H9 (cell line): ENCODE data around the gene JMJD1C. TPM values are rescaled to one million over a fixed set of nuclear protein-coding genes. Genes with fewer than 3 reads are reported as not detected.

Experiments used
- DNase-seq: peaks from one replicate; pipeline ENCODE4 v3.0.0-alpha.2; 2017
- H2AFZ ChIP-seq: one replicate; pipeline ENCODE4 v1.6.1; 2013; ENCODE audit warnings: mild to moderate bottlenecking, low read length, control low read depth, moderate library complexity
- H2AK5ac ChIP-seq: 2 replicates; pipeline ENCODE4 v1.6.1; 2013; ENCODE audit warnings: low read length, control low read depth, mixed read lengths; ENCODE audit not compliant: insufficient read length
- H2BK120ac ChIP-seq: one replicate; pipeline ENCODE4 v1.6.1; 2013; ENCODE audit warnings: low read depth, mild to moderate bottlenecking, low read length, control low read depth, inconsistent platforms; ENCODE audit not compliant: poor library complexity, severe bottlenecking
- H2BK12ac ChIP-seq: 2 replicates; pipeline ENCODE4 v1.6.1; 2013; ENCODE audit warnings: low read length, control low read depth, mixed read lengths, low read depth; ENCODE audit not compliant: insufficient read length
- H2BK15ac ChIP-seq: 2 replicates; pipeline ENCODE4 v1.6.1; 2013; ENCODE audit warnings: low read depth, low read length, control low read depth
- H2BK20ac ChIP-seq: one replicate; pipeline ENCODE4 v1.6.1; 2013; ENCODE audit warnings: low read depth, mild to moderate bottlenecking, low read length, control low read depth, inconsistent platforms; ENCODE audit not compliant: poor library complexity, severe bottlenecking
- H2BK5ac ChIP-seq: 2 replicates; pipeline ENCODE4 v1.6.1; 2013; ENCODE audit warnings: low read length, control low read depth, mixed read lengths; ENCODE audit not compliant: insufficient read length
- H3K14ac ChIP-seq: 2 replicates; pipeline ENCODE4 v1.6.1; 2013; ENCODE audit warnings: low read length, control low read depth; ENCODE audit not compliant: insufficient read depth
- H3K18ac ChIP-seq: 2 replicates; pipeline ENCODE4 v1.6.1; 2013; ENCODE audit warnings: low read depth, mild to moderate bottlenecking, mixed read lengths, low read length, control low read depth; ENCODE audit not compliant: insufficient read length
- H3K23ac ChIP-seq: 2 replicates; pipeline ENCODE4 v1.6.1; 2013; ENCODE audit warnings: low read length, control low read depth, mixed read lengths, low read depth; ENCODE audit not compliant: insufficient read length
- H3K23me2 ChIP-seq: 2 replicates; pipeline ENCODE4 v1.6.1; 2013; ENCODE audit warnings: low read depth, mild to moderate bottlenecking, mixed read lengths, low read length, control low read depth; ENCODE audit not compliant: insufficient read length, poor library complexity, severe bottlenecking
- H3K27ac ChIP-seq: 2 replicates; pipeline ENCODE4 v1.5.1; 2013; ENCODE audit warnings: low read length, control low read depth, mixed read lengths, low read depth; ENCODE audit not compliant: insufficient read length
- H3K27me3 ChIP-seq: 2 replicates; pipeline ENCODE4 v1.6.1; 2013; ENCODE audit warnings: low read length, control low read depth, inconsistent platforms; ENCODE audit not compliant: insufficient read depth
- H3K4ac ChIP-seq: 2 replicates; pipeline ENCODE4 v1.6.1; 2013; ENCODE audit warnings: low read depth, mild to moderate bottlenecking, control low read depth, inconsistent platforms, low read length, moderate library complexity
- H3K4me1 ChIP-seq: 2 replicates; pipeline ENCODE4 v1.6.1; 2013; ENCODE audit warnings: low read length, control low read depth, inconsistent platforms; ENCODE audit not compliant: insufficient read depth
- H3K4me2 ChIP-seq: 2 replicates; pipeline ENCODE4 v1.6.1; 2013; ENCODE audit warnings: low read length, control low read depth, mixed read lengths; ENCODE audit not compliant: insufficient read length, insufficient read depth
- H3K56ac ChIP-seq: 2 replicates; pipeline ENCODE4 v1.6.1; 2013; ENCODE audit warnings: low read depth, mild to moderate bottlenecking, mixed read lengths, low read length, control low read depth; ENCODE audit not compliant: insufficient read length
- H3K79me1 ChIP-seq: 2 replicates; pipeline ENCODE4 v1.6.1; 2013; ENCODE audit warnings: low read depth, mild to moderate bottlenecking, moderate library complexity, low read length, control low read depth, inconsistent platforms; ENCODE audit not compliant: insufficient read depth, poor library complexity, severe bottlenecking
- H3K79me2 ChIP-seq: 2 replicates; pipeline ENCODE4 v1.6.1; 2013; ENCODE audit warnings: low read length, control low read depth, inconsistent platforms; ENCODE audit not compliant: insufficient read depth
- H3K9ac ChIP-seq: 2 replicates; pipeline ENCODE4 v1.6.1; 2013; ENCODE audit warnings: low read length, control low read depth, mixed read lengths; ENCODE audit not compliant: insufficient read length; ENCODE audit errors: extremely low read depth
- H3K9me3 ChIP-seq: one replicate; pipeline ENCODE4 v1.6.1; 2013; ENCODE audit warnings: low read depth, low read length, inconsistent platforms; ENCODE audit not compliant: control insufficient read depth
- H3T11ph ChIP-seq: one replicate; pipeline ENCODE4 v1.6.1; 2013; ENCODE audit warnings: mild to moderate bottlenecking, low read length, control low read depth, inconsistent platforms
- H4K20me1 ChIP-seq: one replicate; pipeline ENCODE4 v1.6.1; 2013; ENCODE audit not compliant: control insufficient read depth, insufficient read length, insufficient read depth
- H4K5ac ChIP-seq: 2 replicates; pipeline ENCODE4 v1.6.1; 2013; ENCODE audit warnings: low read depth, mild to moderate bottlenecking, mixed read lengths, low read length, control low read depth; ENCODE audit not compliant: insufficient read length
- H4K8ac ChIP-seq: replicated peaks from 2 replicates; pipeline ENCODE4 v1.6.1; 2013; ENCODE audit warnings: low read length, control low read depth, mixed read lengths, low read depth; ENCODE audit not compliant: insufficient read length
- H4K91ac ChIP-seq: 2 replicates; pipeline ENCODE4 v1.6.1; 2013; ENCODE audit warnings: low read depth, mild to moderate bottlenecking, moderate library complexity, mixed read lengths, low read length, control low read depth; ENCODE audit not compliant: insufficient read length
- H3K27ac Mint-ChIP-seq, 3 experiments: 2 replicates in 2 of 3; 3 replicates in 1 of 3; pipeline ENCODE4 v1.8.0; 2020 to 2021; ENCODE audit warnings: mixed read lengths in 3 of 3, mild to moderate bottlenecking in 1 of 3, moderate library complexity in 1 of 3
- H3K27me3 Mint-ChIP-seq: 2 replicates; pipeline ENCODE4 v1.8.0; 2021; ENCODE audit warnings: low read depth, mild to moderate bottlenecking, moderate library complexity, mixed read lengths
- H3K36me3 Mint-ChIP-seq, 3 experiments: 2 replicates in 2 of 3; 3 replicates in 1 of 3; pipeline ENCODE4 v1.8.0; 2020 to 2021; ENCODE audit warnings: low read depth in 3 of 3, mixed read lengths in 3 of 3; ENCODE audit not compliant: insufficient read depth in 1 of 3
- H3K4me1 Mint-ChIP-seq, 2 experiments: 2 replicates each; pipeline ENCODE4 v1.8.0; 2020; ENCODE audit warnings: mixed read lengths in 2 of 2
- H3K4me3 Mint-ChIP-seq, 2 experiments: 2 replicates in 1 of 2; 3 replicates in 1 of 2; pipeline ENCODE4 v1.8.0; 2020 to 2021; ENCODE audit warnings: mild to moderate bottlenecking in 2 of 2, mixed read lengths in 2 of 2, moderate library complexity in 1 of 2
- H3K9me3 Mint-ChIP-seq, 2 experiments: 2 replicates in 1 of 2; 3 replicates in 1 of 2; pipeline ENCODE4 v1.8.0; 2020; ENCODE audit warnings: mild to moderate bottlenecking in 2 of 2, mixed read lengths in 2 of 2, moderate library complexity in 1 of 2
- WGBS: extraction: QIAGEN DNeasy Blood & Tissue Kit; methylation state at CpG from one replicate; pipeline ENCODE4 v1.1.7; 2013; ENCODE audit warnings: missing lambda C conversion rate, low lambda C conversion rate, mixed read lengths; ENCODE audit not compliant: insufficient read length; ENCODE audit errors: extremely low coverage; 5-methylcytosine and 5-hydroxymethylcytosine counted together
- total RNA-seq: library from RNA; stranded (reverse); gene quantifications from 2 replicates; pipeline ENCODE4 v1.2.1, GENCODE V29; 2021
- TF ChIP-seq, protein P1 (sequence below): fragments of 200-600 bp; sonication (generic); conservative IDR thresholded peaks from 3 replicates; pipeline ENCODE4 v1.8.0; 2021; ENCODE audit warnings: antibody characterized with exemption, mild to moderate bottlenecking

Gene JMJD1C
- total RNA-seq, 1 experiment from 2014 or later, result 200 TPM

DNA sequence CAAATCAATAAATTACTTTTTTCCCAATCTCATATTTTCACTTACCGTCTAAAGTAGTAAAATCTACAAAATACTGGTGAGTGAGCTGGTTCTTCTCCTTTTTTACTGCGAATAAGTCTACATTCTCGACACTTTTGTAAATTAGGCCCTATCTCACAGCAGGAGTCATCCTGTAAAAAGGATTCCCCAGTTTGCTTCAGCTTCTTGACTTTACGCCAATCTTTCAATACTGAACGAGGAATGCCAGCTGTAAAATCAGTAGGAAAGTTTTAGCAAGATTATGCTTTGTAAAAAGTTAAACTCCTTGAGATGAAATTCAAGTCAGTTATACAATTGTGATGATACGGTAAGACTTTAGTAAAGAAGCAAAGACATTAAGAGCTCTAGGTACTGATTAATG, 265.3 kb downstream of the JMJD1C start:
- no peak overlapping the region for H3K27ac ChIP-seq
- H2BK15ac ChIP-seq, result no peak overlapping the region
- no peaks in the 10 kb centered on the region for H4K20me1 ChIP-seq
- H2BK5ac ChIP-seq, result no peak overlapping the region
- no peak overlapping the region for H3K18ac ChIP-seq
- Mint-ChIP-seq H3K27me3 (no peaks in the 10 kb centered on the region), H3K27ac (peak overlapping the region in 2 of 3 experiments; percentile 52 to 66; a peak in 2 of 7 replicates), H3K36me3 (peaks cover 41 to 70% (median 67%) of the 10 kb centered on the region in 3 experiments; a peak in 6 of 7 replicates), H3K4me3 (no peak overlapping the region), H3K9me3 (no peaks in the 10 kb centered on the region), H3K4me1 (peaks cover 38 to 41% of the 10 kb centered on the region in 2 experiments)
- H4K5ac ChIP-seq, result no peak overlapping the region
- H2AFZ ChIP-seq, result no peak overlapping the region
- no peak for DNase-seq
- no peak overlapping the region for H4K8ac ChIP-seq
- H2BK12ac ChIP-seq, result no peak overlapping the region
- no peak overlapping the region for H2BK20ac ChIP-seq
- H3T11ph ChIP-seq, result no peak overlapping the region
- H3K4ac ChIP-seq, result no peak overlapping the region
- no peak overlapping the region for H3K4me2 ChIP-seq
- TF ChIP-seq, protein P1, sequence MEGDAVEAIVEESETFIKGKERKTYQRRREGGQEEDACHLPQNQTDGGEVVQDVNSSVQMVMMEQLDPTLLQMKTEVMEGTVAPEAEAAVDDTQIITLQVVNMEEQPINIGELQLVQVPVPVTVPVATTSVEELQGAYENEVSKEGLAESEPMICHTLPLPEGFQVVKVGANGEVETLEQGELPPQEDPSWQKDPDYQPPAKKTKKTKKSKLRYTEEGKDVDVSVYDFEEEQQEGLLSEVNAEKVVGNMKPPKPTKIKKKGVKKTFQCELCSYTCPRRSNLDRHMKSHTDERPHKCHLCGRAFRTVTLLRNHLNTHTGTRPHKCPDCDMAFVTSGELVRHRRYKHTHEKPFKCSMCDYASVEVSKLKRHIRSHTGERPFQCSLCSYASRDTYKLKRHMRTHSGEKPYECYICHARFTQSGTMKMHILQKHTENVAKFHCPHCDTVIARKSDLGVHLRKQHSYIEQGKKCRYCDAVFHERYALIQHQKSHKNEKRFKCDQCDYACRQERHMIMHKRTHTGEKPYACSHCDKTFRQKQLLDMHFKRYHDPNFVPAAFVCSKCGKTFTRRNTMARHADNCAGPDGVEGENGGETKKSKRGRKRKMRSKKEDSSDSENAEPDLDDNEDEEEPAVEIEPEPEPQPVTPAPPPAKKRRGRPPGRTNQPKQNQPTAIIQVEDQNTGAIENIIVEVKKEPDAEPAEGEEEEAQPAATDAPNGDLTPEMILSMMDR, result no peak
- no peak overlapping the region for H3K56ac ChIP-seq
- no peaks in the 10 kb centered on the region for H3K23me2 ChIP-seq
- 100% methylated on average over 1 of the region's 6 CpGs for WGBS
- no peak overlapping the region for H4K91ac ChIP-seq
- H2AK5ac ChIP-seq, result no peak overlapping the region
- peaks cover 3% of the 10 kb centered on the region for H3K4me1 ChIP-seq
- H3K9me3 ChIP-seq, result no peaks in the 10 kb centered on the region
- no peaks in the 10 kb centered on the region for H3K79me1 ChIP-seq
- no peak overlapping the region for H2BK120ac ChIP-seq
- peaks cover 5% of the 10 kb centered on the region; the same call in 1 of the 2 replicates for H3K79me2 ChIP-seq
- no peak overlapping the region for H3K23ac ChIP-seq
- no peak overlapping the region for H3K9ac ChIP-seq
- no peak overlapping the region for H3K14ac ChIP-seq
- H3K27me3 ChIP-seq, result no peaks in the 10 kb centered on the region
